ENCODE data around the gene CRHR1.

Gene CRHR1

GRCh38 chr17:45867171-45867570 is 83.1 kb downstream of the CRHR1 start:
- H3K27ac ChIP-seq (ENCODE audit: low read length): no peak overlapping the region
- H3K4me1 ChIP-seq (ENCODE audit: insufficient read depth, low read length): peaks cover 10% of the 10 kb centered on the region; the same call in 1 of the 2 replicates
- no peak overlapping the region for H3K9ac ChIP-seq (ENCODE audit: low read depth, low read length)
- no peaks in the 10 kb centered on the region for H3K36me3 ChIP-seq (ENCODE audit: insufficient read depth, low read depth, low read length)
- no peaks in the 10 kb centered on the region for H3K9me3 ChIP-seq (ENCODE audit: insufficient read depth, low read depth, low read length)
- H3K4me3 ChIP-seq (ENCODE audit: low read length): no peak overlapping the region
- no peaks in the 10 kb centered on the region for H3K27me3 ChIP-seq (ENCODE audit: insufficient read depth, low read length)

GRCh38 chr17:45867702-45868101 is 83.6 kb downstream of the CRHR1 start:
- Histone ChIP-seq H3K4me1 (ENCODE audit: insufficient read depth, low read length) (peaks cover 10% of the 10 kb centered on the region; the same call in 1 of the 2 replicates), H3K4me3 (ENCODE audit: low read length) (no peak overlapping the region), H3K9ac (ENCODE audit: low read depth, low read length) (no peak overlapping the region), H3K36me3 (ENCODE audit: insufficient read depth, low read depth, low read length) (no peaks in the 10 kb centered on the region), H3K27ac (ENCODE audit: low read length) (no peak overlapping the region), H3K27me3 (ENCODE audit: insufficient read depth, low read length) (no peaks in the 10 kb centered on the region), H3K9me3 (ENCODE audit: insufficient read depth, low read depth, low read length) (no peaks in the 10 kb centered on the region)

- Histone ChIP-seq H3K27me3 (ENCODE audit: insufficient read depth, low read length) (no peaks in the 10 kb centered on the region), H3K9me3 (ENCODE audit: insufficient read depth, low read depth, low read length) (no peaks in the 10 kb centered on the region), H3K4me1 (ENCODE audit: insufficient read depth, low read length) (peaks cover 10% of the 10 kb centered on the region; the same call in 1 of the 2 replicates), H3K27ac (ENCODE audit: low read length) (no peak overlapping the region), H3K9ac (ENCODE audit: low read depth, low read length) (no peak overlapping the region), H3K36me3 (ENCODE audit: insufficient read depth, low read depth, low read length) (no peaks in the 10 kb centered on the region), H3K4me3 (ENCODE audit: low read length) (no peak overlapping the region)
Observed at GRCh38 chr17:45868276-45868675, 84.2 kb downstream of the CRHR1 start.

DNA sequence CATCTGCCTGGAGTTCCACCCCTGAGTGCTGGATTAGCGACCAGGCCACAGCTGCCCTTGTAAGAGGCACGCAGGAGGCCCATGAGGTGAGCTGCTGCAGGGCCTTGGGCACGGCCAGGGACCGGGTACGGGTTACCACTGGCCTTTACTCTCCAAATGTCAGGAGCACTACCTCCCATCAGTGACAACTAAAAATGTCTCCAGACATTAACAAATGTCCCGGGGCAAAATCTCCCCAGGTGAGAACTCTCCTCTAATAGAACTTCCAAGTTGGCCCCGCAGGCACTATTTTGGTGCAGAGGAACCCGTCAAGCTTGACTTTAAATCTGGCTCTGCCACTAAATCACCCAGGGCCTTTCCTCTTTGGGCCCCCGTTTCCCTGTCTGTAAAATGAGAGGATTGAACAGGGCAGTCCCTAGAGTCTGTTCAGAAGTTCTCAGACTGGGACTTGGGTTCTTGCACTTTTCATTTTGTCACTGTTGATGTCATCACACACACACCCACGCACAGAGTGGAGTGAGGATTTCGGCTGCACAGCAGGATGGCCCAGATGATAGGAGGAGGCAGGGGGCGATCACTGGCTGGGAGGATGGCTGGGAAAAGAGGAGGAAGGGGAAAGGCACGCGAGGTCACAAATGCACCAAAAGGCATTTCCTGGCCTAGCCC is 85.7 kb downstream of the CRHR1 start:
- Histone ChIP-seq H3K27me3 (ENCODE audit: insufficient read depth, low read length) (no peaks in the 10 kb centered on the region), H3K4me3 (ENCODE audit: low read length) (no peak overlapping the region), H3K9me3 (ENCODE audit: insufficient read depth, low read depth, low read length) (no peaks in the 10 kb centered on the region), H3K36me3 (ENCODE audit: insufficient read depth, low read depth, low read length) (no peaks in the 10 kb centered on the region), H3K4me1 (ENCODE audit: insufficient read depth, low read length) (peaks cover 7% of the 10 kb centered on the region; the same call in 1 of the 2 replicates), H3K27ac (ENCODE audit: low read length) (no peak overlapping the region), H3K9ac (ENCODE audit: low read depth, low read length) (no peak overlapping the region)

DNA sequence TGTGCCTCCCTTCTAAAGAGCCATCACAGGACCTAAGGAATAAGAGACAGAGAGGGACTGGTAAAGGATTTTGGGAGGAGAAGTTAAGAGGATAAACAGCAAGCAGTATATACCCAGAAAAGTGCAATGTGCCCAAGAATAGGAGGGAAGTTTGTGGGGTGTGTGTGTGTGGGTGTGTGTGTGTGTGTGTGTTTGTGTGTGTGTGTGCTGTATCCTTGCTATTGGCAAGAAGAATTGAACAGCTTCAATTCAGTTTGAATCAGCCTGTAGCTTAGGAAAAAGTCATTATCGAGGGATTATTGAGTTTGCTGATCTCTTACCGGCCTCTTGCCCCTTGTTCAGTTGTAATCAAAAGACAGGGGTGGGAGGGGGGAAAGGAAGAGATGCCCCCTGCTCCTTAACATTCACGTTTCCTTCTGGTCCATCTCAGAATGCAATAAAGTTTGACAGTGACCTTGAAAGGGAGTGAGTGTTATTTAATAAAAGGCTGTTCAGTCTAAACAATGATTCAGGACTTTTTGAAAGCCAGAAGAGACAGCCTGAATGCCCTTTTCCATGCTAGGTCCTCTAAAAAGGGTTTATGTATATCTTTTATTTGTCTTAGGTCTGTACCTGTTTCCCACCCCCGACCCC is 86.3 kb downstream of the CRHR1 start:
- no peak overlapping the region for H3K9ac ChIP-seq (ENCODE audit: low read depth, low read length)
- H3K36me3 ChIP-seq (ENCODE audit: insufficient read depth, low read depth, low read length): no peaks in the 10 kb centered on the region
- H3K9me3 ChIP-seq (ENCODE audit: insufficient read depth, low read depth, low read length): no peaks in the 10 kb centered on the region
- H3K27me3 ChIP-seq (ENCODE audit: insufficient read depth, low read length): no peaks in the 10 kb centered on the region
- no peak overlapping the region for H3K27ac ChIP-seq (ENCODE audit: low read length)
- no peak overlapping the region for H3K4me3 ChIP-seq (ENCODE audit: low read length)
- H3K4me1 ChIP-seq (ENCODE audit: insufficient read depth, low read length): 0 out of 2 replicates have a peak, but pooled peaks cover 2% of the 10 kb centered on the region

DNA sequence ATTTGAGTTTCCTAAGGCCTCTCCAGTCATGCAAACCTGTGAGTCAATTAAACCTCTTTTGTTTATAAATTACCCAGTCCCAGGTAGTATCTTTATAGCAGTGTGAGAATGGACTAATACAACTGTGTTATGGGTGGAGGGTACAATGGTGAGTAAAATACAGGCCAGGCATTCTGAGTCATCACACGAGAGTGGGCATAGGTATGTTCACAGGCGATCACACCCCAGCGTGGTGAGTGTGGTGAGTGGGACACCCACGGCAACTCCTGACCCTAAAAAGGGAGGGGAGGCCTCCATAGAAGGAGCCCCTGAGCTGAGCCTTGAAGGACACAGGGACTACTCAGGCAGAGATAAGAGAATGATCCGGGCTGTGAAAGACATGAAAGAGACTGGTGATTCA is 87.6 kb downstream of the CRHR1 start:
- H3K36me3 ChIP-seq (ENCODE audit: insufficient read depth, low read depth, low read length): no peaks in the 10 kb centered on the region
- H3K4me3 ChIP-seq (ENCODE audit: low read length): no peak overlapping the region
- H3K9ac ChIP-seq (ENCODE audit: low read depth, low read length): no peak overlapping the region
- H3K4me1 ChIP-seq (ENCODE audit: insufficient read depth, low read length): 0 out of 2 replicates have a peak, but pooled peaks cover 2% of the 10 kb centered on the region
- no peaks in the 10 kb centered on the region for H3K9me3 ChIP-seq (ENCODE audit: insufficient read depth, low read depth, low read length)
- H3K27me3 ChIP-seq (ENCODE audit: insufficient read depth, low read length): peaks cover 4% of the 10 kb centered on the region; the same call in 1 of the 2 replicates
- no peak overlapping the region for H3K27ac ChIP-seq (ENCODE audit: low read length)

GRCh38 chr17:45873728-45874127 is 89.6 kb downstream of the CRHR1 start:
- Histone ChIP-seq H3K4me3 (ENCODE audit: low read length) (no peak overlapping the region), H3K27ac (ENCODE audit: low read length) (no peak overlapping the region), H3K27me3 (ENCODE audit: insufficient read depth, low read length) (peaks cover 4% of the 10 kb centered on the region; the same call in 1 of the 2 replicates), H3K9ac (ENCODE audit: low read depth, low read length) (no peak overlapping the region), H3K36me3 (ENCODE audit: insufficient read depth, low read depth, low read length) (no peaks in the 10 kb centered on the region), H3K4me1 (ENCODE audit: insufficient read depth, low read length) (0 out of 2 replicates have a peak, but pooled peaks cover 2% of the 10 kb centered on the region), H3K9me3 (ENCODE audit: insufficient read depth, low read depth, low read length) (no peaks in the 10 kb centered on the region)

GRCh38 chr17:45874151-45874550 is 90.0 kb downstream of the CRHR1 start:
- Histone ChIP-seq H3K27ac (ENCODE audit: low read length) (no peak overlapping the region), H3K9ac (ENCODE audit: low read depth, low read length) (no peak overlapping the region), H3K9me3 (ENCODE audit: insufficient read depth, low read depth, low read length) (no peaks in the 10 kb centered on the region), H3K36me3 (ENCODE audit: insufficient read depth, low read depth, low read length) (no peaks in the 10 kb centered on the region), H3K4me1 (ENCODE audit: insufficient read depth, low read length) (0 out of 2 replicates have a peak, but pooled peaks cover 2% of the 10 kb centered on the region), H3K27me3 (ENCODE audit: insufficient read depth, low read length) (peaks cover 4% of the 10 kb centered on the region; the same call in 1 of the 2 replicates), H3K4me3 (ENCODE audit: low read length) (no peak overlapping the region)

- Histone ChIP-seq H3K36me3 (ENCODE audit: insufficient read depth, low read depth, low read length) (no peaks in the 10 kb centered on the region), H3K27ac (ENCODE audit: low read length) (no peak overlapping the region), H3K27me3 (ENCODE audit: insufficient read depth, low read length) (peaks cover 4% of the 10 kb centered on the region; the same call in 1 of the 2 replicates), H3K9ac (ENCODE audit: low read depth, low read length) (no peak overlapping the region), H3K4me1 (ENCODE audit: insufficient read depth, low read length) (no peaks in the 10 kb centered on the region), H3K9me3 (ENCODE audit: insufficient read depth, low read depth, low read length) (no peaks in the 10 kb centered on the region), H3K4me3 (ENCODE audit: low read length) (no peak overlapping the region)
Observed at GRCh38 chr17:45876539-45876938, 92.4 kb downstream of the CRHR1 start.

DNA sequence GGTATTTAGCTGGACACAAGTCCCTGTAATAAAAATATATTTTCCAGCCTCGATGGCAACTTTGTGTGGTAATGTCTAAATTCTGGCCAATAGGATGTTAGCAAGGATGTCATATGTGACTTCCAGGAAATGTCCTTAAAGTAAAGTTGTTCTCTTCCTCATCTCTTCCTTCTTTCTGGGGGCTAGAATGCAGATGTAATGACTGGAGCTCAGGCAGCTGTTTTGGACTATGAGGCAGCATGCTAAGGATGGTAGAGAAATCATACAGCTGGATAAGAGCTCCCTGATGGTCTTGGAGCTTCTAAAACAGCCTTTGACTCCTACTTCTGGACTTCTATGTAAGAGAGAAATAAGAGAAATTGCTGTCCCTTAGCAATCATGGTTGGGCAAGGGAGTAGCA is 93.3 kb downstream of the CRHR1 start:
- Histone ChIP-seq H3K27me3 (ENCODE audit: insufficient read depth, low read length) (peaks cover 4% of the 10 kb centered on the region; the same call in 1 of the 2 replicates), H3K36me3 (ENCODE audit: insufficient read depth, low read depth, low read length) (no peaks in the 10 kb centered on the region), H3K9ac (ENCODE audit: low read depth, low read length) (no peak overlapping the region), H3K27ac (ENCODE audit: low read length) (no peak overlapping the region), H3K9me3 (ENCODE audit: insufficient read depth, low read depth, low read length) (no peaks in the 10 kb centered on the region), H3K4me1 (ENCODE audit: insufficient read depth, low read length) (no peaks in the 10 kb centered on the region), H3K4me3 (ENCODE audit: low read length) (no peak overlapping the region)

- peaks cover 8% of the 10 kb centered on the region for H3K27me3 ChIP-seq (ENCODE audit: insufficient read depth, low read length)
- no peaks in the 10 kb centered on the region for H3K4me1 ChIP-seq (ENCODE audit: insufficient read depth, low read length)
- no peaks in the 10 kb centered on the region for H3K9me3 ChIP-seq (ENCODE audit: insufficient read depth, low read depth, low read length)
- no peaks in the 10 kb centered on the region for H3K36me3 ChIP-seq (ENCODE audit: insufficient read depth, low read depth, low read length)
- no peak overlapping the region for H3K9ac ChIP-seq (ENCODE audit: low read depth, low read length)
- H3K27ac ChIP-seq (ENCODE audit: low read length): no peak overlapping the region
- H3K4me3 ChIP-seq (ENCODE audit: low read length): no peak overlapping the region
Observed at GRCh38 chr17:45883063-45883462, 98.9 kb downstream of the CRHR1 start.

Measured in iPS-20b (cell line).